Measurements from ENCODE around the gene KRT8.

Gene KRT8

GRCh38 chr12:52925717-52926595 is 21.1 kb upstream of the KRT8 start:
- DNase-seq (ENCODE audit: low spot score) (peak; percentile 75), FAIRE-seq (peak; percentile 27)

- no peak for FAIRE-seq
These were observed 20.2 kb upstream of the KRT8 start for GRCh38 chr12:52924764-52925716.

GRCh38 chr12:52921488-52922165 is 16.8 kb upstream of the KRT8 start:
- no peak for DNase-seq (ENCODE audit: low spot score)

More at GRCh38 chr12:52924764-52925716, 20.2 kb upstream of the KRT8 start:
- DNase-seq (ENCODE audit: low spot score), result peak; percentile 74

GRCh38 chr12:52920937-52921336 is 16.1 kb upstream of the KRT8 start:
- DNase-seq (ENCODE audit: low spot score) (no peak), FAIRE-seq (no peak)

More at GRCh38 chr12:52921488-52922165, 16.8 kb upstream of the KRT8 start:
- no peak for FAIRE-seq

GRCh38 chr12:52918784-52919183 is 13.9 kb upstream of the KRT8 start:
- no peak for FAIRE-seq
- DNase-seq (ENCODE audit: low spot score), result no peak

- no peak for DNase-seq (ENCODE audit: low spot score)
- no peak for FAIRE-seq
These were observed 13.5 kb upstream of the KRT8 start for GRCh38 chr12:52918351-52918750.

- no peak for FAIRE-seq
- no peak for DNase-seq (ENCODE audit: low spot score)
These were observed 12.9 kb upstream of the KRT8 start for GRCh38 chr12:52917800-52918199.

GRCh38 chr12:52916216-52916615 is 11.3 kb upstream of the KRT8 start:
- DNase-seq (ENCODE audit: low spot score) (no peak), FAIRE-seq (no peak)

GRCh38 chr12:52915637-52916036 is 10.8 kb upstream of the KRT8 start:
- no peak for DNase-seq (ENCODE audit: low spot score)
- no peak for FAIRE-seq

GRCh38 chr12:52914576-52915121 is 9.8 kb upstream of the KRT8 start:
- DNase-seq (ENCODE audit: low spot score) (no peak), FAIRE-seq (no peak)

GRCh38 chr12:52913431-52913821 is 8.6 kb upstream of the KRT8 start:
- FAIRE-seq (no peak), DNase-seq (ENCODE audit: low spot score) (no peak)

- FAIRE-seq (no peak), DNase-seq (ENCODE audit: low spot score) (no peak)
These were observed 8.0 kb upstream of the KRT8 start for GRCh38 chr12:52912711-52913430.

GRCh38 chr12:52910248-52910883 is 5.5 kb upstream of the KRT8 start:
- FAIRE-seq, result no peak

GRCh38 chr12:52909796-52910195 is 4.9 kb upstream of the KRT8 start:
- DNase-seq (ENCODE audit: low spot score) (no peak), FAIRE-seq (no peak)

More at GRCh38 chr12:52910248-52910883, 5.5 kb upstream of the KRT8 start:
- DNase-seq (ENCODE audit: low spot score), result no peak

- FAIRE-seq (no peak), DNase-seq (ENCODE audit: low spot score) (no peak)
These were observed 4.5 kb upstream of the KRT8 start for GRCh38 chr12:52909331-52909730.

- peak; percentile 68 for DNase-seq (ENCODE audit: low spot score)
- no peak for FAIRE-seq
These were observed 2.4 kb upstream of the KRT8 start for GRCh38 chr12:52907092-52907810.

- FAIRE-seq (no peak), DNase-seq (ENCODE audit: low spot score) (no peak)
These were observed 1.3 kb upstream of the KRT8 start for GRCh38 chr12:52906191-52906601.

- DNase-seq (ENCODE audit: low spot score), result peak; percentile 88
These were observed 894 bp downstream of the KRT8 start for GRCh38 chr12:52903855-52904508.

More at GRCh38 chr12:52903855-52904508, 894 bp downstream of the KRT8 start:
- no peak for FAIRE-seq

Data from urothelium cell line (cell line).